Measurements from ENCODE around the gene MCEMP1. TPM values are rescaled to one million over a fixed set of nuclear protein-coding genes. Genes with fewer than 3 reads are reported as not detected.

MCEMP1 gene
- total RNA-seq, 1 experiment from 2014 or later: not detected

DNA sequence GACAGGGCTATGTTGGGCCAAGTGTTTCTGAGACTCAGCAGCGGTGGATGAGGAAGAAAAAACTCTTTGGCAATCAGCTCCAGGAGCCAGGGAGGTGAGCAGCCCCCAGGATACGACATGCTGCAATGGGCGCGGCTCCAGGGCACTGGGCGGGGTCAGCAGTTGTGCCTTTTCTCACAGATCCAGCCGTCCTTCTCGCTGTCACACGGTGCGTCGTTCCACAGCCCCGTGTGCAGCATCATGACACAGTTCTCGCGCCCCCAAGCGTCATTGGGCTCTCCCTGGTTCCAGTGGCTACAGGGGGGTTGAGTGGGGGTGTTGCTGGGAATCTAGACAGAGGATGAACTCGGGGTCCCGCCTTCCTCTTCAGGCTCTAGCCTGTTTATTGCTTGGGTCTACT is 52.3 kb downstream of the MCEMP1 start:
- no peak for DNase-seq (ENCODE audit: low spot score)

Other genes with a start within 250 kb of the MCEMP1 start
- 0.31 TPM in 1 of 2 replicates, not detected in the other for gene PEX11G, start 188.1 kb upstream of the MCEMP1 start, total RNA-seq (2014; rRNA removed; shearing (Covaris generic))
- 31.9 and 37.5 TPM in 2 replicates for gene ZNF358, start 161.0 kb upstream of the MCEMP1 start, total RNA-seq (2014; rRNA removed; shearing (Covaris generic))
- 3.9 and 5.8 TPM in 2 replicates for gene MCOLN1, start 154.5 kb upstream of the MCEMP1 start, total RNA-seq (2014; rRNA removed; shearing (Covaris generic))
- 32.5 and 41.4 TPM in 2 replicates for gene PNPLA6, start 141.4 kb upstream of the MCEMP1 start, total RNA-seq (2014; rRNA removed; shearing (Covaris generic))
- 0.31 and 0.43 TPM in 2 replicates for gene CAMSAP3, start 81.2 kb upstream of the MCEMP1 start, total RNA-seq (2014; rRNA removed; shearing (Covaris generic))
- 25.0 and 26.7 TPM in 2 replicates for gene XAB2, start 47.5 kb upstream of the MCEMP1 start, total RNA-seq (2014; rRNA removed; shearing (Covaris generic))
- gene PET100, start 47.3 kb upstream of the MCEMP1 start, total RNA-seq (2014; rRNA removed; shearing (Covaris generic)): 65.7 and 67.1 TPM in 2 replicates
- gene PCP2, start 43.4 kb upstream of the MCEMP1 start, total RNA-seq (2014; rRNA removed; shearing (Covaris generic)): not detected in 2 replicates
- 2.5 and 3.1 TPM in 2 replicates for gene STXBP2, start 40.0 kb upstream of the MCEMP1 start, total RNA-seq (2014; rRNA removed; shearing (Covaris generic))
- not detected in 2 replicates for gene RETN, start 8.0 kb upstream of the MCEMP1 start, total RNA-seq (2014; rRNA removed; shearing (Covaris generic))
- gene TRAPPC5, start 3.7 kb downstream of the MCEMP1 start, total RNA-seq (2014; rRNA removed; shearing (Covaris generic)): 90.6 and 139 TPM in 2 replicates
- gene FCER2, start 25.0 kb downstream of the MCEMP1 start, total RNA-seq (2014; rRNA removed; shearing (Covaris generic)): not detected in 2 replicates
- gene CLEC4G, start 55.0 kb downstream of the MCEMP1 start, total RNA-seq (2014; rRNA removed; shearing (Covaris generic)): not detected in 2 replicates
- 0.10 TPM in 1 of 2 replicates, not detected in the other for gene CD209, start 70.4 kb downstream of the MCEMP1 start, total RNA-seq (2014; rRNA removed; shearing (Covaris generic))
- not detected in 2 replicates for gene CLEC4M, start 86.2 kb downstream of the MCEMP1 start, total RNA-seq (2014; rRNA removed; shearing (Covaris generic))
- gene EVI5L, start 153.1 kb downstream of the MCEMP1 start, total RNA-seq (2014; rRNA removed; shearing (Covaris generic)): 7.9 and 12.6 TPM in 2 replicates
- 0.04 TPM in 1 of 2 replicates, not detected in the other for gene PRR36, start 197.3 kb downstream of the MCEMP1 start, total RNA-seq (2014; rRNA removed; shearing (Covaris generic))
- gene LRRC8E, start 211.4 kb downstream of the MCEMP1 start, total RNA-seq (2014; rRNA removed; shearing (Covaris generic)): 2.4 and 2.6 TPM in 2 replicates
- 2.9 and 4.2 TPM in 2 replicates for gene MAP2K7, start 226.8 kb downstream of the MCEMP1 start, total RNA-seq (2014; rRNA removed; shearing (Covaris generic))
- gene TGFBR3L, start 237.7 kb downstream of the MCEMP1 start, total RNA-seq (2014; rRNA removed; shearing (Covaris generic)): not detected in 2 replicates
- gene SNAPC2, start 243.2 kb downstream of the MCEMP1 start, total RNA-seq (2014; rRNA removed; shearing (Covaris generic)): 23.5 and 27.0 TPM in 2 replicates
- gene CTXN1, start 249.0 kb downstream of the MCEMP1 start, total RNA-seq (2014; rRNA removed; shearing (Covaris generic)): 3.6 and 11.5 TPM in 2 replicates

Data from H4 (cell line).